ENCODE data around the gene PRCD. TPM values are rescaled to one million over a fixed set of nuclear protein-coding genes. Genes with fewer than 3 reads are reported as not detected.

PRCD gene
- polyA plus RNA-seq, 1 of the 3 experiments (the other 2 are of a cell fraction) = 2.2 TPM

- CTCF ChIA-PET = interaction anchor here (0.7 to 14.5 kb wide), 10 partner anchors 8 to 275 kb away, joined by 3 to 319 read pairs (median 3); partner anchors contain the start of genes AANAT and PRCD
- Histone ChIP-seq H3K4me3 (ENCODE audit: low read depth in 2 of 2, low read length in 1 of 2) (no peak overlapping the region), H2AFZ (ENCODE audit: low read depth) (no peak overlapping the region), H3K27me3 (ENCODE audit: insufficient read depth) (no peaks in the 10 kb centered on the region; the same call in 1 of the 2 replicates), H3K9me3 (no peaks in the 10 kb centered on the region), H3K4me1 (ENCODE audit: control insufficient read depth in 1 of 2, insufficient read depth in 2 of 2, low read depth in 1 of 2, low read length in 1 of 2) (peaks cover 25 to 50% of the 10 kb centered on the region in 2 experiments), H4K20me1 (ENCODE audit: insufficient read depth) (peaks cover 11% of the 10 kb centered on the region), H3K9me2 (no peaks in the 10 kb centered on the region), H3K27ac (ENCODE audit: low read depth in 2 of 2, low read length in 1 of 2) (peak overlapping the region in 1 of 2 experiments; percentile 1; a peak in 1 of 4 replicates), H3F3A (replicated peaks; ENCODE audit: insufficient read depth) (peaks cover 17% of the 10 kb centered on the region), H3K9ac (no peak overlapping the region), H3K4me2 (no peak overlapping the region), H3K36me3 (replicated peaks in 1 of 2; ENCODE audit: control insufficient read depth in 1 of 2, insufficient read depth in 2 of 2, low read length in 1 of 2) (no peaks in the 10 kb centered on the region), H3K79me2 (ENCODE audit: insufficient read depth) (no peaks in the 10 kb centered on the region)
- no peak for DNase-seq
- POLR2A ChIA-PET = no interaction called here
- WGBS (ENCODE audit: low lambda C conversion rate) = 75% methylated on average over 9 of the region's 9 CpGs
- TF ChIP-seq RCOR1 (IDR thresholded peaks at IDR 0.05; ENCODE audit: low read length) (no peak), JUND (IDR thresholded peaks at IDR 0.05) (no peak), EZH2phosphoT487 (IDR thresholded peaks at IDR 0.05; ENCODE audit: borderline replicate concordance, low read depth) (no peak), MAX (IDR thresholded peaks at IDR 0.05; ENCODE audit: low read depth) (no peak), CHD2 (IDR thresholded peaks at IDR 0.05; ENCODE audit: low read length, partially characterized antibody) (no peak), TAF1 (IDR thresholded peaks at IDR 0.05; ENCODE audit: borderline replicate concordance, low read depth, low read length) (no peak), RXRA (IDR thresholded peaks at IDR 0.05; ENCODE audit: borderline replicate concordance, low read depth) (no peak)
Measured at GRCh38 chr17:76548378-76549214, 8.8 kb downstream of the PRCD start.

- Histone ChIP-seq H3K4me3 (ENCODE audit: low read depth in 2 of 2, low read length in 1 of 2) (no peak overlapping the region), H2AFZ (ENCODE audit: low read depth) (no peak overlapping the region), H3K4me1 (ENCODE audit: control insufficient read depth in 1 of 2, insufficient read depth in 2 of 2, low read depth in 1 of 2, low read length in 1 of 2) (peaks cover 21 to 50% of the 10 kb centered on the region in 2 experiments), H3K9me2 (no peaks in the 10 kb centered on the region), H4K20me1 (ENCODE audit: insufficient read depth) (peaks cover 11% of the 10 kb centered on the region), H3K27me3 (ENCODE audit: insufficient read depth) (no peaks in the 10 kb centered on the region), H3K9ac (no peak overlapping the region), H3K27ac (ENCODE audit: low read depth in 2 of 2, low read length in 1 of 2) (no peak overlapping the region; a peak in 1 of 4 replicates), H3K79me2 (ENCODE audit: insufficient read depth) (no peaks in the 10 kb centered on the region), H3K4me2 (no peak overlapping the region), H3F3A (replicated peaks; ENCODE audit: insufficient read depth) (peaks cover 17% of the 10 kb centered on the region), H3K36me3 (replicated peaks in 1 of 2; ENCODE audit: control insufficient read depth in 1 of 2, insufficient read depth in 2 of 2, low read length in 1 of 2) (no peaks in the 10 kb centered on the region), H3K9me3 (no peaks in the 10 kb centered on the region)
- ChIA-PET POLR2A (no interaction called here), CTCF (interaction anchor here (0.7 to 14.5 kb wide), 10 partner anchors 8 to 276 kb away, joined by 3 to 319 read pairs (median 3); partner anchors contain the start of genes AANAT and PRCD)
- 85% methylated on average over 9 of the region's 9 CpGs for WGBS (ENCODE audit: low lambda C conversion rate)
- DNase-seq = no peak
- TF ChIP-seq EP300 (IDR thresholded peaks at IDR 0.05; ENCODE audit: borderline replicate concordance in 1 of 2, low read depth in 1 of 2, low read length in 1 of 2) (no peak), POLR2AphosphoS5 (IDR thresholded peaks at IDR 0.05; ENCODE audit: low read depth, low read length) (no peak), NRF1 (IDR thresholded peaks at IDR 0.05; ENCODE audit: low read depth, low read length) (no peak), NFIC (IDR thresholded peaks at IDR 0.05; ENCODE audit: borderline replicate concordance) (no peak), CHD2 (IDR thresholded peaks at IDR 0.05; ENCODE audit: low read length, partially characterized antibody) (no peak), MAX (IDR thresholded peaks at IDR 0.05; ENCODE audit: low read depth) (no peak), MEF2A (IDR thresholded peaks at IDR 0.05; ENCODE audit: borderline replicate concordance, low read depth) (no peak), USF2 (IDR thresholded peaks at IDR 0.05; ENCODE audit: borderline replicate concordance, low read depth, low read length) (no peak), YY1 (IDR thresholded peaks at IDR 0.05; ENCODE audit: low read depth) (no peak), EZH2phosphoT487 (IDR thresholded peaks at IDR 0.05; ENCODE audit: borderline replicate concordance, low read depth) (no peak), ELF1 (IDR thresholded peaks at IDR 0.05) (no peak), REST (IDR thresholded peaks at IDR 0.05; ENCODE audit: low read depth, low read length) (no peak), RAD21 (IDR thresholded peaks at IDR 0.05; ENCODE audit: low read length) (no peak), TCF12 (IDR thresholded peaks at IDR 0.05) (no peak)
- TF ChIP-seq, protein P1, sequence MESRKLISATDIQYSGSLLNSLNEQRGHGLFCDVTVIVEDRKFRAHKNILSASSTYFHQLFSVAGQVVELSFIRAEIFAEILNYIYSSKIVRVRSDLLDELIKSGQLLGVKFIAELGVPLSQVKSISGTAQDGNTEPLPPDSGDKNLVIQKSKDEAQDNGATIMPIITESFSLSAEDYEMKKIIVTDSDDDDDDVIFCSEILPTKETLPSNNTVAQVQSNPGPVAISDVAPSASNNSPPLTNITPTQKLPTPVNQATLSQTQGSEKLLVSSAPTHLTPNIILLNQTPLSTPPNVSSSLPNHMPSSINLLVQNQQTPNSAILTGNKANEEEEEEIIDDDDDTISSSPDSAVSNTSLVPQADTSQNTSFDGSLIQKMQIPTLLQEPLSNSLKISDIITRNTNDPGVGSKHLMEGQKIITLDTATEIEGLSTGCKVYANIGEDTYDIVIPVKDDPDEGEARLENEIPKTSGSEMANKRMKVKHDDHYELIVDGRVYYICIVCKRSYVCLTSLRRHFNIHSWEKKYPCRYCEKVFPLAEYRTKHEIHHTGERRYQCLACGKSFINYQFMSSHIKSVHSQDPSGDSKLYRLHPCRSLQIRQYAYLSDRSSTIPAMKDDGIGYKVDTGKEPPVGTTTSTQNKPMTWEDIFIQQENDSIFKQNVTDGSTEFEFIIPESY (IDR thresholded peaks at IDR 0.05; ENCODE audit: borderline replicate concordance, low read depth) = no peak
Measured at GRCh38 chr17:76549215-76549518, 9.3 kb downstream of the PRCD start.

Data from SK-N-SH (cell line).